ENCODE data around the gene AURKAIP1.
A peak's percentile ranks its signal among the peaks of the same experiment; 100 is the strongest.
"Not testable (repeated sequence)": the region's sequence is repeated elsewhere in the genome, so short reads cannot be mapped to it uniquely, and the experiment has no call there.

AURKAIP1 gene

GRCh38 chr1:1406821-1407635 is 32.0 kb upstream of the AURKAIP1 start, which contains the start of gene MRPL20:
MRPL20 (minus strand) TSS chr1:1407293; CDS start chr1:1407217, 76 bp downstream.
- DNase-seq (ENCODE audit: low read depth in 1 of 2, low spot score in 1 of 2): peak; percentile 92 to 95

- no peak for DNase-seq (ENCODE audit: low read depth in 1 of 2, low spot score in 1 of 2)
Observed at GRCh38 chr1:1406101-1406820, 31.3 kb upstream of the AURKAIP1 start.

GRCh38 chr1:1403653-1404052 is 28.6 kb upstream of the AURKAIP1 start:
- DNase-seq (ENCODE audit: low read depth in 1 of 2, low spot score in 1 of 2): no peak

GRCh38 chr1:1402901-1403392 is 27.9 kb upstream of the AURKAIP1 start:
- DNase-seq (ENCODE audit: low read depth in 1 of 2, low spot score in 1 of 2): not testable (repeated sequence)

GRCh38 chr1:1402072-1402900 is 27.3 kb upstream of the AURKAIP1 start:
- DNase-seq (ENCODE audit: low read depth in 1 of 2, low spot score in 1 of 2): no peak

- DNase-seq (ENCODE audit: low read depth in 1 of 2, low spot score in 1 of 2): no peak
Observed at GRCh38 chr1:1401457-1402010, 26.5 kb upstream of the AURKAIP1 start.

GRCh38 chr1:1400576-1401456 is 25.8 kb upstream of the AURKAIP1 start:
- no peak for DNase-seq (ENCODE audit: low read depth in 1 of 2, low spot score in 1 of 2)

- DNase-seq (ENCODE audit: low read depth in 1 of 2, low spot score in 1 of 2): no peak
Observed at GRCh38 chr1:1399872-1400575, 25.0 kb upstream of the AURKAIP1 start.

- DNase-seq (ENCODE audit: low read depth in 1 of 2, low spot score in 1 of 2): peak; percentile 97 to 99
Observed at GRCh38 chr1:1399187-1399871, 24.3 kb upstream of the AURKAIP1 start, which contains the start of gene CCNL2. CCNL2 (minus strand) TSS chr1:1399335; CDS start chr1:1399306, 29 bp downstream.

GRCh38 chr1:1398677-1399186 is 23.7 kb upstream of the AURKAIP1 start:
- no peak for DNase-seq (ENCODE audit: low read depth in 1 of 2, low spot score in 1 of 2)

GRCh38 chr1:1397839-1398523 is 23.0 kb upstream of the AURKAIP1 start:
- DNase-seq (ENCODE audit: low read depth in 1 of 2, low spot score in 1 of 2): no peak

GRCh38 chr1:1395166-1395565 is 20.2 kb upstream of the AURKAIP1 start:
- no peak for DNase-seq (ENCODE audit: low read depth in 1 of 2, low spot score in 1 of 2)

GRCh38 chr1:1394116-1394515 is 19.1 kb upstream of the AURKAIP1 start:
- no peak for DNase-seq (ENCODE audit: low read depth in 1 of 2, low spot score in 1 of 2)

GRCh38 chr1:1393428-1393827 is 18.4 kb upstream of the AURKAIP1 start:
- DNase-seq (ENCODE audit: low read depth in 1 of 2, low spot score in 1 of 2): no peak

- no peak for DNase-seq (ENCODE audit: low read depth in 1 of 2, low spot score in 1 of 2)
Observed at GRCh38 chr1:1393014-1393413, 18.0 kb upstream of the AURKAIP1 start.

- no peak for DNase-seq (ENCODE audit: low read depth in 1 of 2, low spot score in 1 of 2)
Observed at GRCh38 chr1:1391225-1391624, 16.2 kb upstream of the AURKAIP1 start.

GRCh38 chr1:1390675-1391074 is 15.7 kb upstream of the AURKAIP1 start:
- DNase-seq (ENCODE audit: low read depth in 1 of 2, low spot score in 1 of 2): no peak

- no peak for DNase-seq (ENCODE audit: low read depth in 1 of 2, low spot score in 1 of 2)
Observed at GRCh38 chr1:1388078-1388472, 13.1 kb upstream of the AURKAIP1 start.
